H9 (cell line): Measurements from ENCODE around the gene PGM2. TPM values are rescaled to one million over a fixed set of nuclear protein-coding genes. Genes with fewer than 3 reads are reported as not detected.

Source experiments
- DNase-seq: peaks from one replicate; pipeline ENCODE4 v3.0.0-alpha.2; 2017
- H2AFZ ChIP-seq: one replicate; pipeline ENCODE4 v1.6.1; 2013; ENCODE audit warnings: mild to moderate bottlenecking, low read length, control low read depth, moderate library complexity
- H2AK5ac ChIP-seq: 2 replicates; pipeline ENCODE4 v1.6.1; 2013; ENCODE audit warnings: low read length, control low read depth, mixed read lengths; ENCODE audit not compliant: insufficient read length
- H2BK120ac ChIP-seq: one replicate; pipeline ENCODE4 v1.6.1; 2013; ENCODE audit warnings: low read depth, mild to moderate bottlenecking, low read length, control low read depth, inconsistent platforms; ENCODE audit not compliant: poor library complexity, severe bottlenecking
- H2BK12ac ChIP-seq: 2 replicates; pipeline ENCODE4 v1.6.1; 2013; ENCODE audit warnings: low read length, control low read depth, mixed read lengths, low read depth; ENCODE audit not compliant: insufficient read length
- H2BK15ac ChIP-seq: 2 replicates; pipeline ENCODE4 v1.6.1; 2013; ENCODE audit warnings: low read depth, low read length, control low read depth
- H2BK20ac ChIP-seq: one replicate; pipeline ENCODE4 v1.6.1; 2013; ENCODE audit warnings: low read depth, mild to moderate bottlenecking, low read length, control low read depth, inconsistent platforms; ENCODE audit not compliant: poor library complexity, severe bottlenecking
- H2BK5ac ChIP-seq: 2 replicates; pipeline ENCODE4 v1.6.1; 2013; ENCODE audit warnings: low read length, control low read depth, mixed read lengths; ENCODE audit not compliant: insufficient read length
- H3K14ac ChIP-seq: 2 replicates; pipeline ENCODE4 v1.6.1; 2013; ENCODE audit warnings: low read length, control low read depth; ENCODE audit not compliant: insufficient read depth
- H3K18ac ChIP-seq: 2 replicates; pipeline ENCODE4 v1.6.1; 2013; ENCODE audit warnings: low read depth, mild to moderate bottlenecking, mixed read lengths, low read length, control low read depth; ENCODE audit not compliant: insufficient read length
- H3K23ac ChIP-seq: 2 replicates; pipeline ENCODE4 v1.6.1; 2013; ENCODE audit warnings: low read length, control low read depth, mixed read lengths, low read depth; ENCODE audit not compliant: insufficient read length
- H3K23me2 ChIP-seq: 2 replicates; pipeline ENCODE4 v1.6.1; 2013; ENCODE audit warnings: low read depth, mild to moderate bottlenecking, mixed read lengths, low read length, control low read depth; ENCODE audit not compliant: insufficient read length, poor library complexity, severe bottlenecking
- H3K27ac ChIP-seq: 2 replicates; pipeline ENCODE4 v1.5.1; 2013; ENCODE audit warnings: low read length, control low read depth, mixed read lengths, low read depth; ENCODE audit not compliant: insufficient read length
- H3K27me3 ChIP-seq: 2 replicates; pipeline ENCODE4 v1.6.1; 2013; ENCODE audit warnings: low read length, control low read depth, inconsistent platforms; ENCODE audit not compliant: insufficient read depth
- H3K4ac ChIP-seq: 2 replicates; pipeline ENCODE4 v1.6.1; 2013; ENCODE audit warnings: low read depth, mild to moderate bottlenecking, control low read depth, inconsistent platforms, low read length, moderate library complexity
- H3K4me1 ChIP-seq: 2 replicates; pipeline ENCODE4 v1.6.1; 2013; ENCODE audit warnings: low read length, control low read depth, inconsistent platforms; ENCODE audit not compliant: insufficient read depth
- H3K4me2 ChIP-seq: 2 replicates; pipeline ENCODE4 v1.6.1; 2013; ENCODE audit warnings: low read length, control low read depth, mixed read lengths; ENCODE audit not compliant: insufficient read length, insufficient read depth
- H3K56ac ChIP-seq: 2 replicates; pipeline ENCODE4 v1.6.1; 2013; ENCODE audit warnings: low read depth, mild to moderate bottlenecking, mixed read lengths, low read length, control low read depth; ENCODE audit not compliant: insufficient read length
- H3K79me1 ChIP-seq: 2 replicates; pipeline ENCODE4 v1.6.1; 2013; ENCODE audit warnings: low read depth, mild to moderate bottlenecking, moderate library complexity, low read length, control low read depth, inconsistent platforms; ENCODE audit not compliant: insufficient read depth, poor library complexity, severe bottlenecking
- H3K79me2 ChIP-seq: 2 replicates; pipeline ENCODE4 v1.6.1; 2013; ENCODE audit warnings: low read length, control low read depth, inconsistent platforms; ENCODE audit not compliant: insufficient read depth
- H3K9ac ChIP-seq: 2 replicates; pipeline ENCODE4 v1.6.1; 2013; ENCODE audit warnings: low read length, control low read depth, mixed read lengths; ENCODE audit not compliant: insufficient read length; ENCODE audit errors: extremely low read depth
- H3K9me3 ChIP-seq: one replicate; pipeline ENCODE4 v1.6.1; 2013; ENCODE audit warnings: low read depth, low read length, inconsistent platforms; ENCODE audit not compliant: control insufficient read depth
- H3T11ph ChIP-seq: one replicate; pipeline ENCODE4 v1.6.1; 2013; ENCODE audit warnings: mild to moderate bottlenecking, low read length, control low read depth, inconsistent platforms
- H4K20me1 ChIP-seq: one replicate; pipeline ENCODE4 v1.6.1; 2013; ENCODE audit not compliant: control insufficient read depth, insufficient read length, insufficient read depth
- H4K5ac ChIP-seq: 2 replicates; pipeline ENCODE4 v1.6.1; 2013; ENCODE audit warnings: low read depth, mild to moderate bottlenecking, mixed read lengths, low read length, control low read depth; ENCODE audit not compliant: insufficient read length
- H4K8ac ChIP-seq: replicated peaks from 2 replicates; pipeline ENCODE4 v1.6.1; 2013; ENCODE audit warnings: low read length, control low read depth, mixed read lengths, low read depth; ENCODE audit not compliant: insufficient read length
- H4K91ac ChIP-seq: 2 replicates; pipeline ENCODE4 v1.6.1; 2013; ENCODE audit warnings: low read depth, mild to moderate bottlenecking, moderate library complexity, mixed read lengths, low read length, control low read depth; ENCODE audit not compliant: insufficient read length
- H3K27ac Mint-ChIP-seq, 3 experiments: 2 replicates in 2 of 3; 3 replicates in 1 of 3; pipeline ENCODE4 v1.8.0; 2020 to 2021; ENCODE audit warnings: mixed read lengths in 3 of 3, mild to moderate bottlenecking in 1 of 3, moderate library complexity in 1 of 3
- H3K27me3 Mint-ChIP-seq: 2 replicates; pipeline ENCODE4 v1.8.0; 2021; ENCODE audit warnings: low read depth, mild to moderate bottlenecking, moderate library complexity, mixed read lengths
- H3K36me3 Mint-ChIP-seq, 3 experiments: 2 replicates in 2 of 3; 3 replicates in 1 of 3; pipeline ENCODE4 v1.8.0; 2020 to 2021; ENCODE audit warnings: low read depth in 3 of 3, mixed read lengths in 3 of 3; ENCODE audit not compliant: insufficient read depth in 1 of 3
- H3K4me1 Mint-ChIP-seq, 2 experiments: 2 replicates each; pipeline ENCODE4 v1.8.0; 2020; ENCODE audit warnings: mixed read lengths in 2 of 2
- H3K4me3 Mint-ChIP-seq, 2 experiments: 2 replicates in 1 of 2; 3 replicates in 1 of 2; pipeline ENCODE4 v1.8.0; 2020 to 2021; ENCODE audit warnings: mild to moderate bottlenecking in 2 of 2, mixed read lengths in 2 of 2, moderate library complexity in 1 of 2
- H3K9me3 Mint-ChIP-seq, 2 experiments: 2 replicates in 1 of 2; 3 replicates in 1 of 2; pipeline ENCODE4 v1.8.0; 2020; ENCODE audit warnings: mild to moderate bottlenecking in 2 of 2, mixed read lengths in 2 of 2, moderate library complexity in 1 of 2
- WGBS: extraction: QIAGEN DNeasy Blood & Tissue Kit; methylation state at CpG from one replicate; pipeline ENCODE4 v1.1.7; 2013; ENCODE audit warnings: missing lambda C conversion rate, low lambda C conversion rate, mixed read lengths; ENCODE audit not compliant: insufficient read length; ENCODE audit errors: extremely low coverage; 5-methylcytosine and 5-hydroxymethylcytosine counted together
- total RNA-seq: library from RNA; stranded (reverse); gene quantifications from 2 replicates; pipeline ENCODE4 v1.2.1, GENCODE V29; 2021
- TF ChIP-seq, protein P1 (sequence below): fragments of 200-600 bp; sonication (generic); conservative IDR thresholded peaks from 3 replicates; pipeline ENCODE4 v1.8.0; 2021; ENCODE audit warnings: antibody characterized with exemption, mild to moderate bottlenecking

The PGM2 gene
- total RNA-seq, 1 experiment from 2014 or later: 26.6 TPM

DNA sequence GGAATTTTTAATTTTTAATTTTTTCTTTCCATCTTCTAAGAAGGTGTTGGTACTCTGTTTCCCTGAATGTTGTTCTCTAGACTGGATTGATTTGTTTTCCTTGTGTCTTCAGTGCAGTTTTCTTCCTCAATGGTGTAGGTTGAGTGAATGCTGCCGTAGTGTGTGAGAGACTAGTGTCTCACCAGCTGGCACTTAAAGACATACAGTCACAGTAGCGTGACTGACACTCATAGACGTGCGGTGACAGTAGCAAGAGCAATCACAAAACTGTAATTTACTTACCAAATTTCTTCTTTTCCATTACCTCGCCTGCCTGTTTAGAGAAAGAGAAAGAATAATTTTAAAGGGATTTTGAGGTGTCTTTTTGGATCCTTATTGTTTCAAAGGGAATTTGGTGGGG, 21.4 kb upstream of the PGM2 start:
- Histone ChIP-seq H4K20me1 (no peaks in the 10 kb centered on the region), H3K79me2 (no peaks in the 10 kb centered on the region), H3K9me3 (no peaks in the 10 kb centered on the region), H4K91ac (no peak overlapping the region), H3K4ac (no peak overlapping the region), H3K27me3 (no peaks in the 10 kb centered on the region), H3K23ac (no peak overlapping the region), H2AFZ (no peak overlapping the region), H3T11ph (no peak overlapping the region), H3K27ac (no peak overlapping the region), H3K23me2 (no peaks in the 10 kb centered on the region), H2BK20ac (no peak overlapping the region), H3K18ac (no peak overlapping the region), H4K5ac (no peak overlapping the region), H2BK15ac (no peak overlapping the region), H3K79me1 (no peaks in the 10 kb centered on the region), H2BK5ac (no peak overlapping the region), H3K14ac (no peak overlapping the region), H3K4me1 (no peaks in the 10 kb centered on the region; the same call in 1 of the 2 replicates), H3K56ac (no peak overlapping the region), H3K4me2 (no peak overlapping the region), H3K9ac (no peak overlapping the region), H2AK5ac (no peak overlapping the region), H2BK12ac (no peak overlapping the region), H2BK120ac (no peak overlapping the region), H4K8ac (no peak overlapping the region)
- no peak overlapping the region for H3K4me3 Mint-ChIP-seq
- TF ChIP-seq, protein P1, sequence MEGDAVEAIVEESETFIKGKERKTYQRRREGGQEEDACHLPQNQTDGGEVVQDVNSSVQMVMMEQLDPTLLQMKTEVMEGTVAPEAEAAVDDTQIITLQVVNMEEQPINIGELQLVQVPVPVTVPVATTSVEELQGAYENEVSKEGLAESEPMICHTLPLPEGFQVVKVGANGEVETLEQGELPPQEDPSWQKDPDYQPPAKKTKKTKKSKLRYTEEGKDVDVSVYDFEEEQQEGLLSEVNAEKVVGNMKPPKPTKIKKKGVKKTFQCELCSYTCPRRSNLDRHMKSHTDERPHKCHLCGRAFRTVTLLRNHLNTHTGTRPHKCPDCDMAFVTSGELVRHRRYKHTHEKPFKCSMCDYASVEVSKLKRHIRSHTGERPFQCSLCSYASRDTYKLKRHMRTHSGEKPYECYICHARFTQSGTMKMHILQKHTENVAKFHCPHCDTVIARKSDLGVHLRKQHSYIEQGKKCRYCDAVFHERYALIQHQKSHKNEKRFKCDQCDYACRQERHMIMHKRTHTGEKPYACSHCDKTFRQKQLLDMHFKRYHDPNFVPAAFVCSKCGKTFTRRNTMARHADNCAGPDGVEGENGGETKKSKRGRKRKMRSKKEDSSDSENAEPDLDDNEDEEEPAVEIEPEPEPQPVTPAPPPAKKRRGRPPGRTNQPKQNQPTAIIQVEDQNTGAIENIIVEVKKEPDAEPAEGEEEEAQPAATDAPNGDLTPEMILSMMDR: no peak
- no peaks in the 10 kb centered on the region; the same call in 1 of the 2 replicates for H3K27me3 Mint-ChIP-seq
- H3K4me1 Mint-ChIP-seq: peaks cover 9 to 12% of the 10 kb centered on the region in 2 experiments
- no peaks in the 10 kb centered on the region for H3K9me3 Mint-ChIP-seq
- H3K36me3 Mint-ChIP-seq: no peaks in the 10 kb centered on the region
- DNase-seq: no peak
- no peak overlapping the region; a peak in 1 of 7 replicates for H3K27ac Mint-ChIP-seq
- WGBS: no CpG with 5 or more reads among the region's 5 CpGs
